ENCODE results near the gene FANK1.

DNA sequence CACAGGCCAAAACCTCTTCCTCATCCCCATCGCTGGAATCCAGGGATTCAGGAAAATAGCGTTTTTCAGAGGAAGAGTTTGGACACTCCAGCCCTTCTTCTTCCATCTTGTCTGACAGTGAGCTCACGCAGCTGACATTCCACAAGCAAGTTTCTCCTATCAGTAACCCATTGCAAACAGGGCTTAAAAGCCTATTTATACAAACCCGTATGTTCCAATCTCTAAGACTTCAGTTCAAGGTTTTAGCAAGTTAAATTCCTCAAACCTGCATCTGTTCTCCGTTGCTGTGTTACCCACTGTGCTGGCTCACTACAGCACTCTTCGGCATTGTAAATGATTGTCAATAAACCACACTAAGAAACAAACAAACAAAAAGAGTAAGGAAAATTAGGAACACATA, 15.6 kb upstream of the FANK1 start:
- TF ChIP-seq CTCF (conservative IDR thresholded peaks at IDR 0.05; ENCODE audit: low read depth, low read length): no peak
- no peak for TF ChIP-seq EZH2 (IDR thresholded peaks at IDR 0.05; ENCODE audit: borderline replicate concordance, low read depth, low read length, poor library complexity, severe bottlenecking)
